Activated CD4-positive, alpha-beta memory T cell treated with anti-CD3 and anti-CD28 coated beads for 36 hours (primary cell): ENCODE measurements around the gene ANKRD34A. TPM values are rescaled to one million over a fixed set of nuclear protein-coding genes. Genes with fewer than 3 reads are reported as not detected.
"Not testable (repeated sequence)": the region's sequence is repeated elsewhere in the genome, so short reads cannot be mapped to it uniquely, and the experiment has no call there.

Experiments
- CTCF ChIA-PET: fragments of 350-600 bp; sonication (Branson Sonifier 250); formaldehyde crosslinking; loops from one replicate; lab custom pipeline; 2021; ENCODE audit warnings: antibody characterized with exemption, inconsistent platforms; lab: Charles Lee
- POLR2A ChIA-PET: fragments of 350-600 bp; sonication (Branson Sonifier 250); formaldehyde crosslinking; loops from one replicate; lab custom pipeline; 2021; ENCODE audit warnings: antibody characterized with exemption; lab: Charles Lee
- DNase-seq: peaks from one replicate; pipeline ENCODE4 v3.0.0-alpha.2; 2020
- H3K27ac Mint-ChIP-seq: one replicate; pipeline ENCODE4 v1.8.0; 2021; ENCODE audit warnings: mixed read lengths
- H3K27me3 Mint-ChIP-seq: one replicate; pipeline ENCODE4 v1.8.0; 2021; ENCODE audit warnings: mixed read lengths
- H3K36me3 Mint-ChIP-seq: one replicate; pipeline ENCODE4 v1.8.0; 2021; ENCODE audit warnings: mixed read lengths
- H3K4me1 Mint-ChIP-seq: one replicate; pipeline ENCODE4 v1.8.0; 2021; ENCODE audit warnings: low read depth, mixed read lengths
- H3K4me3 Mint-ChIP-seq: one replicate; pipeline ENCODE4 v1.8.0; 2021; ENCODE audit warnings: mild to moderate bottlenecking, mixed read lengths
- H3K9me3 Mint-ChIP-seq: one replicate; pipeline ENCODE4 v1.8.0; 2021; ENCODE audit warnings: mixed read lengths
- intact Hi-C: fragments of 100-400 bp; cut with micrococcal nuclease; formaldehyde crosslinking; loops from one replicate; pipeline ENCODE4 v1.15.1; 2023
- total RNA-seq, 2 experiments: library from RNA; stranded (reverse); gene quantifications; one replicate each; pipeline ENCODE4 v1.2.3, GENCODE V29; 2021

ANKRD34A gene
- total RNA-seq, 2 experiments from 2014 or later = 4.6 to 4.7 TPM

GRCh38 chr1:145942871-145943270 lies 21.5 kb downstream of the ANKRD34A start:
- POLR2A ChIA-PET = no interaction called here
- Mint-ChIP-seq H3K27me3 (no peaks in the 10 kb centered on the region), H3K36me3 (peaks cover 15% of the 10 kb centered on the region), H3K4me3 (no peak overlapping the region), H3K4me1 (peaks cover 3% of the 10 kb centered on the region), H3K9me3 (no peaks in the 10 kb centered on the region), H3K27ac (no peak overlapping the region)
- no peak for DNase-seq
- CTCF ChIA-PET = interaction anchor here (0.8 to 2.1 kb wide), 2 partner anchors 71 to 98 kb away, joined by 3 to 9 read pairs; partner anchors contain the start of gene NUDT17
- intact Hi-C loops = no loop called here

DNA sequence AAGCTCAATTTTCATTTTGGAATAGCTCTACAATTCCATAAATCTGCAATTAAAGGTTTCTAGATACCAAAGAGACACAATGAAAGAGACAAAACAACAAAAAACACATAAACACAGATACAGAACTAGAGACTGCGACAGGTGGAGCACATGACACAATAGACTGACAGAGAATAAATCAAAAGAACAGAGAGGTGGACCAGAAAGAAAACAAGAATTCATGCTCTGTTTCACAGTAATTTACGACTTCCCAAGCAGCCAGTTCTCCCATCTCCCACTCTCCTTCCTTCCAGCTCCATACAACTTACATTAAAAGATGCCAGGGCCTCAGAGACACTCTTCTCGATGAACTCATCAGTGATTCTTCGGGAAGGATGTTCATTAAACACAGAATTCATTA lies 22.0 kb downstream of the ANKRD34A start:
- H3K4me1 Mint-ChIP-seq = peaks cover 3% of the 10 kb centered on the region
- ChIA-PET POLR2A (no interaction called here), CTCF (interaction anchor here (0.8 to 2.1 kb wide), 2 partner anchors 71 to 97 kb away, joined by 3 to 9 read pairs; partner anchors contain the start of gene NUDT17)
- no peaks in the 10 kb centered on the region for H3K27me3 Mint-ChIP-seq
- peaks cover 15% of the 10 kb centered on the region for H3K36me3 Mint-ChIP-seq
- no peak overlapping the region for H3K27ac Mint-ChIP-seq
- H3K9me3 Mint-ChIP-seq = no peaks in the 10 kb centered on the region
- intact Hi-C loops = no loop called here
- no peak for DNase-seq
- no peak overlapping the region for H3K4me3 Mint-ChIP-seq

GRCh38 chr1:145937436-145937835 lies 26.9 kb downstream of the ANKRD34A start:
- H3K27me3 Mint-ChIP-seq = no peaks in the 10 kb centered on the region
- DNase-seq = no peak
- ChIA-PET POLR2A (no interaction called here), CTCF (interaction anchor here (1.1 kb wide), 1 partner anchor 10 kb away, joined by 3 read pairs; the partner anchor contains the start of gene RBM8A)
- H3K4me3 Mint-ChIP-seq = no peak overlapping the region
- intact Hi-C loops = no loop called here
- peaks cover 24% of the 10 kb centered on the region for H3K36me3 Mint-ChIP-seq
- H3K4me1 Mint-ChIP-seq = peaks cover 13% of the 10 kb centered on the region
- H3K27ac Mint-ChIP-seq = no peak overlapping the region
- no peaks in the 10 kb centered on the region for H3K9me3 Mint-ChIP-seq

- peaks cover 24% of the 10 kb centered on the region for H3K36me3 Mint-ChIP-seq
- POLR2A ChIA-PET = no interaction called here
- CTCF ChIA-PET = no interaction called here
- no peak for DNase-seq
- intact Hi-C loops = no loop called here
- H3K4me3 Mint-ChIP-seq = no peak overlapping the region
- H3K27me3 Mint-ChIP-seq = no peaks in the 10 kb centered on the region
- peaks cover 20% of the 10 kb centered on the region for H3K4me1 Mint-ChIP-seq
- H3K27ac Mint-ChIP-seq = no peak overlapping the region
- no peaks in the 10 kb centered on the region for H3K9me3 Mint-ChIP-seq
Measured at GRCh38 chr1:145936247-145936646, 28.1 kb downstream of the ANKRD34A start.

GRCh38 chr1:145935708-145936107 lies 28.7 kb downstream of the ANKRD34A start:
- peak overlapping the region; percentile 25 for H3K27ac Mint-ChIP-seq
- no peak for DNase-seq
- POLR2A ChIA-PET = no interaction called here
- peaks cover 22% of the 10 kb centered on the region for H3K4me1 Mint-ChIP-seq
- CTCF ChIA-PET = no interaction called here
- peaks cover 25% of the 10 kb centered on the region for H3K36me3 Mint-ChIP-seq
- no peak overlapping the region for H3K4me3 Mint-ChIP-seq
- no peaks in the 10 kb centered on the region for H3K9me3 Mint-ChIP-seq
- no peaks in the 10 kb centered on the region for H3K27me3 Mint-ChIP-seq
- intact Hi-C loops = no loop called here

DNA sequence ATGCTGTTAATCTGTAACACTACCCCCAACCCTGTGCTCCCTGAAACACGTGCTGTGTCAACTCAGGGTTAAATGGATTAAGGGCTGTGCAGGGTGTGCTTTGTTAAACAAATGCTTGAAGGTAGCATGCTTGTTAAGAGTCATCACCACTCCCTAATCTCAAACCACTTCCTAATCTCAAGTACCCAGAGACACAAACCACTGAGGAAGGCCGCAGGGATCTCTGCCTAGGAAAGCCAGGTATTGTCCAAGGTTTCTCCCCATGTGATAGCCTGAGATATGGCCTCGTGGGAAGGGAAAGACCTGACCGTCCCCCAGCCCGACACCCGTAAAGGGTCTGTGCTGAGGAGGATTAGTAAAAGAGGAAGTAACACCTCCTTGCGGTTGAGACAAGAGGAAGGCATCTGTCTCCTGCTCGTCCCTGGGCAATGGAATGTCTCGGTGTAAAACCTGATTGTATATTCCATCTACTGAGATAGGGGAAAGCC lies 31.8 kb downstream of the ANKRD34A start:
- H3K4me1 Mint-ChIP-seq = peaks cover 25% of the 10 kb centered on the region
- peaks cover 28% of the 10 kb centered on the region for H3K36me3 Mint-ChIP-seq
- ChIA-PET POLR2A (interaction anchor here (1.1 kb wide), 1 partner anchor 32 kb away, joined by 5 read pairs; the partner anchor contains the start of genes ANKRD34A and POLR3GL), CTCF (interaction anchor here (1.5 kb wide), 1 partner anchor 22 kb away, joined by 4 read pairs; the partner anchor contains the start of gene ITGA10)
- peak overlapping the region; percentile 74 for H3K27ac Mint-ChIP-seq
- DNase-seq = peak; percentile 35
- H3K9me3 Mint-ChIP-seq, intact Hi-C loops, H3K27me3 Mint-ChIP-seq: not testable (repeated sequence)
- peak overlapping the region; percentile 26 for H3K4me3 Mint-ChIP-seq

DNA sequence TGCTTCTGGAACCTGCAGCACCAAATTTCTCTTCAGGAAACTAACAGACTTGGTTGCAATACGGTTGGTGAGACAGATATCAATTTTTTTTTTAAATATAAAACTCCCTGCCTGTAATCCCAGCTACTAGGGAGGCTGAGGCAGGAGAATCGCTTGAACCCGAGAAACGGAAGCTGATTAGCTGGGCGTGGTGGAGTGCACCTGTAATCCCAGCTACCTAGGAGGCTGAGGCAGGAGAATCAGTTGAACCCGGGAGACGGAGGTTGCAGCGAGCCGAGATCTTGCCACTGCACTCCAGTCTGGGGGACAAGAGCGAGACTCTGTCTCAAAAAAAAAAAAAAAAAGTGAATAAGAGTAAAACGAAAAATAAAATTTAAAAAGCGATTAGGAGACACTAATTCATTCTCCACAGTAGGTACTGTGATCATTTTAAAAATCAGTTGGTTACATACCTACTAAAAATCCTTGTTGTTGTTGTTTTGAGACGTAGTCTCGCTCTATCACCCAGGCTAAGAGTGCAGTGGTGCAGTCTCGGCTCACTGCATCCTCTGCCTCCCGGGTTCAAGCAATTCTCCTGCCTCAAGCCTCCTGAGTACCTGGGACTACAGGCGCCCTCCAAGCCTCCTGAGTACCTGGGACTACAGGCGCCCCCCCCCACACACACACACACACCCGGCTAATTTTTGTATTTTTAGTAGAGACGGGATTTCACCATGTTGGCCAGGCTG lies 36.3 kb downstream of the ANKRD34A start:
- H3K36me3 Mint-ChIP-seq = peaks cover 8% of the 10 kb centered on the region
- no peak overlapping the region for H3K4me3 Mint-ChIP-seq
- no peak overlapping the region for H3K27ac Mint-ChIP-seq
- H3K27me3 Mint-ChIP-seq = no peaks in the 10 kb centered on the region
- POLR2A ChIA-PET = interaction anchor here (0.6 to 2.5 kb wide), 12 partner anchors 9 to 124 kb away, joined by 3 to 62 read pairs (median 13); partner anchors contain the start of genes ANKRD34A, LIX1L, PEX11B and PIAS3
- CTCF ChIA-PET = interaction anchor here (0.7 to 2.5 kb wide), 20 partner anchors 9 to 109 kb away, joined by 3 to 26 read pairs (median 5); partner anchors contain the start of genes ANKRD34A, ITGA10, LIX1L and NUDT17
- intact Hi-C loops = loop anchor here (2.0 kb wide), 3 partner anchors 29 to 79 kb away; partner anchors contain the start of gene PIAS3
- peak; percentile 25 for DNase-seq
- peaks cover 33% of the 10 kb centered on the region for H3K4me1 Mint-ChIP-seq
- H3K9me3 Mint-ChIP-seq = no peaks in the 10 kb centered on the region

DNA sequence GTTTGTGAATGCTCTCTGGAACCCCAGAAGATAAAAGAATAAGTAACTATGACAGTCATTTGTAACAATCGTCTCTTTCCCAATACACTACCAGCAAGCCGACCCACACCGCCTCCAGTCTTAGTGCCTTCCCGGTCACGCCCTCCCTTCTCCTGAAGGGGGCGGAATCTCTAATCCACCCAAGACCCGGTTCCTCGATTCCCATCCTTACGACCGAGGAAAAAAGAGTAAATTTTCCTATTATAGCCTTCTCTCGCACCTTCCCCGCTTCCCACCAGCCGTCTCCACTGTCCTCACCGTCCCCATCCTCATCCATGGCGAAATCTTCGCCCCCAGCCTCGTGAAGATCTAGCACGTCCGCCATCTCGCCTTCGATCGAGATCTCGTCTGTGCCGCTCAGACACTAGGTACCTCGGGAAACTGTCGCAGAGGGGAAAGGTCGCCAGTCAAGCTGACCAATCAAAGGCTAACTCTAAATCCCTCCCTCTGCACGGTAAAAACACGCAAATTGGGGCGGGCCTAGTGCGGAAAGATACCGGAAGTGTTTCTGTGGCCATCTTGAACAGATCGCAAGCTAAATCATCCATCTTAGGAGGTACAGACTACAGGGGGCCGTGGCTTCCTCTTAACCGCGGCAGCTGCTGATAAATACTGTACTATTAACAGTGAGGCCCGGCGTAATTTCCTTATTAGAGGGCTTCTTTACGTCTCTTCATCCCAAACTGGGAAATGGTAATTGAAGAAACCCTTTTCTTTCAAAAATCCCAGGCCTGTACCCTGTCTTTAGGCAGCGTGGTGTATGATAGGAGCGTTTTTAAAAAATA lies 37.1 kb downstream of the ANKRD34A start, which contains the start of gene RBM8A:
Gene RBM8A, minus strand, starts transcription at position 422 of the 824 bp plus-strand sequence. Its CDS starts 58 bp downstream, at position 364.
- Mint-ChIP-seq H3K4me1 (peaks cover 25% of the 10 kb centered on the region), H3K9me3 (no peaks in the 10 kb centered on the region), H3K36me3 (peaks cover 8% of the 10 kb centered on the region), H3K4me3 (no peak within 1 kb of the TSS), H3K27ac (no peak within 1 kb of the TSS), H3K27me3 (no peaks in the 10 kb centered on the region)
- DNase-seq = peak; percentile 97
- ChIA-PET CTCF (interaction anchor here (0.7 to 2.5 kb wide), 20 partner anchors 8 to 110 kb away, joined by 3 to 26 read pairs (median 5); partner anchors contain the start of genes ANKRD34A, ITGA10, LIX1L and NUDT17), POLR2A (interaction anchor here (0.6 to 2.5 kb wide), 14 partner anchors 8 to 125 kb away, joined by 3 to 62 read pairs (median 9); partner anchors contain the start of genes ANKRD34A, LIX1L, NUDT17 and PEX11B)
- intact Hi-C loops = loop anchor here (2.0 kb wide), 3 partner anchors 30 to 80 kb away; partner anchors contain the start of gene PIAS3

GRCh38 chr1:145926686-145927062 lies 37.7 kb downstream of the ANKRD34A start:
- POLR2A ChIA-PET = interaction anchor here (0.7 to 2.5 kb wide), 12 partner anchors 8 to 125 kb away, joined by 3 to 62 read pairs (median 13); partner anchors contain the start of genes ANKRD34A, LIX1L, NUDT17 and PEX11B
- intact Hi-C loops = loop anchor here (1.0 to 2.0 kb wide), 4 partner anchors 8 to 80 kb away; partner anchors contain the start of genes PEX11B and PIAS3
- peak; percentile 74 for DNase-seq
- CTCF ChIA-PET = interaction anchor here (1.1 to 2.5 kb wide), 12 partner anchors 11 to 111 kb away, joined by 3 to 26 read pairs (median 5); partner anchors contain the start of genes ANKRD34A, LIX1L, NUDT17 and POLR3GL
- Mint-ChIP-seq H3K27ac (no peak overlapping the region), H3K4me3 (no peak overlapping the region), H3K36me3 (peaks cover 7% of the 10 kb centered on the region), H3K4me1 (peaks cover 24% of the 10 kb centered on the region), H3K27me3 (no peaks in the 10 kb centered on the region), H3K9me3 (no peaks in the 10 kb centered on the region)

GRCh38 chr1:145922266-145922665 lies 42.1 kb downstream of the ANKRD34A start:
- no peak for DNase-seq
- H3K4me3 Mint-ChIP-seq = no peak overlapping the region
- peaks cover 6% of the 10 kb centered on the region for H3K36me3 Mint-ChIP-seq
- H3K4me1 Mint-ChIP-seq = peaks cover 47% of the 10 kb centered on the region
- CTCF ChIA-PET = interaction anchor here (1.7 kb wide), 1 partner anchor 11 kb away, joined by 5 read pairs; no protein-coding TSS in a partner anchor
- no peaks in the 10 kb centered on the region for H3K27me3 Mint-ChIP-seq
- POLR2A ChIA-PET = no interaction called here
- intact Hi-C loops = no loop called here
- H3K9me3 Mint-ChIP-seq = no peaks in the 10 kb centered on the region
- no peak overlapping the region for H3K27ac Mint-ChIP-seq

- H3K27me3 Mint-ChIP-seq, H3K27ac Mint-ChIP-seq, H3K9me3 Mint-ChIP-seq, intact Hi-C loops, DNase-seq, CTCF ChIA-PET: not testable (repeated sequence)
- Mint-ChIP-seq H3K4me3 (peak overlapping the region; percentile 90), H3K4me1 (peaks cover 45% of the 10 kb centered on the region), H3K36me3 (peaks cover 14% of the 10 kb centered on the region)
- POLR2A ChIA-PET = interaction anchor here (1.2 to 3.3 kb wide), 2 partner anchors 62 to 75 kb away, joined by 3 to 15 read pairs; partner anchors contain the start of gene PIAS3
Measured at GRCh38 chr1:145920297-145920696, 44.1 kb downstream of the ANKRD34A start.
